GM04504 (cell line): ENCODE measurements around the gene TMA7.
A peak's percentile ranks its signal among the peaks of the same experiment; 100 is the strongest.
"Not testable (repeated sequence)": the region's sequence is repeated elsewhere in the genome, so short reads cannot be mapped to it uniquely, and the experiment has no call there.

Source experiments
- DNase-seq: peaks from one replicate; pipeline ENCODE4 v3.0.0-alpha.2; 2012; ENCODE audit warnings: low read depth

The TMA7 gene

GRCh38 chr3:48436477-48436787 lies 3.6 kb upstream of the TMA7 start:
- DNase-seq, result no peak

GRCh38 chr3:48436855-48437254 lies 3.2 kb upstream of the TMA7 start:
- no peak for DNase-seq

GRCh38 chr3:48437812-48438211 lies 2.2 kb upstream of the TMA7 start:
- no peak for DNase-seq

- DNase-seq, result no peak
These were observed 517 bp downstream of the TMA7 start for GRCh38 chr3:48440590-48440958.

GRCh38 chr3:48441940-48442339 lies 1.9 kb downstream of the TMA7 start:
- no peak for DNase-seq

GRCh38 chr3:48445277-48445882 lies 5.3 kb downstream of the TMA7 start:
- DNase-seq, result no peak

- DNase-seq, result no peak
These were observed 6.0 kb downstream of the TMA7 start for GRCh38 chr3:48446043-48446424.

- DNase-seq, result peak; percentile 65
These were observed 6.6 kb downstream of the TMA7 start, which contains the start of gene ATRIP for GRCh38 chr3:48446425-48447193. ATRIP (plus strand) TSS chr3:48446737; CDS start chr3:48446846, 109 bp downstream.

GRCh38 chr3:48451270-48451669 lies 11.2 kb downstream of the TMA7 start:
- no peak for DNase-seq

- no peak for DNase-seq
These were observed 16.4 kb downstream of the TMA7 start for GRCh38 chr3:48456456-48456855.

- DNase-seq, result no peak
These were observed 19.3 kb downstream of the TMA7 start for GRCh38 chr3:48459331-48459730.

- no peak for DNase-seq
These were observed 19.9 kb downstream of the TMA7 start for GRCh38 chr3:48459773-48460516.

- DNase-seq, result no peak
These were observed 20.5 kb downstream of the TMA7 start for GRCh38 chr3:48460517-48460902.

- DNase-seq, result not testable (repeated sequence)
These were observed 21.7 kb downstream of the TMA7 start for GRCh38 chr3:48461767-48462166.

GRCh38 chr3:48463703-48464102 lies 23.6 kb downstream of the TMA7 start:
- no peak for DNase-seq

- no peak for DNase-seq
These were observed 24.7 kb downstream of the TMA7 start for GRCh38 chr3:48464713-48465221.

- no peak for DNase-seq
These were observed 25.1 kb downstream of the TMA7 start for GRCh38 chr3:48465237-48465530.

- DNase-seq, result peak; percentile 100
These were observed 25.7 kb downstream of the TMA7 start for GRCh38 chr3:48465531-48466378.

GRCh38 chr3:48466386-48467109 lies 26.5 kb downstream of the TMA7 start:
- no peak for DNase-seq

GRCh38 chr3:48467110-48467454 lies 27.0 kb downstream of the TMA7 start:
- no peak for DNase-seq

GRCh38 chr3:48467473-48468267 lies 27.6 kb downstream of the TMA7 start:
- DNase-seq, result no peak
